ENCODE measurements around the gene TMEM201. TPM values are rescaled to one million over a fixed set of nuclear protein-coding genes. Genes with fewer than 3 reads are reported as not detected.

Gene TMEM201
- total and polyA plus RNA-seq, 2 of the 8 experiments (the other 6 are each of a cell fraction or from before 2014, with no cell fraction given): 8.2 to 27.1 TPM

GRCh38 chr1:9639227-9639626 lies 50.5 kb downstream of the TMEM201 start:
- H3K14ac ChIP-seq (ENCODE audit: insufficient read length): no peak overlapping the region
- no peak overlapping the region for H2AK5ac ChIP-seq (ENCODE audit: low read depth, low read length)
- H3K56ac ChIP-seq (replicated peaks; ENCODE audit: insufficient read length, low read depth, low read length): no peak overlapping the region
- no peaks in the 10 kb centered on the region for H3K27me3 ChIP-seq (replicated peaks in 1 of 4; ENCODE audit: control insufficient read depth in 3 of 4, extremely low read depth in 1 of 4, insufficient read depth in 3 of 4, low read length in 3 of 4)
- no peak overlapping the region for H3K4me3 ChIP-seq (ENCODE audit: extremely low read depth in 1 of 4, insufficient read depth in 2 of 4, low read depth in 3 of 4, low read length in 4 of 4)
- FAIRE-seq (no peak), DNase-seq (ENCODE audit: low read depth in 1 of 2, low spot score in 2 of 2) (no peak)
- no peak overlapping the region for H4K91ac ChIP-seq (replicated peaks; ENCODE audit: insufficient read length, low read length)
- H4K20me1 ChIP-seq (replicated peaks in 1 of 2; ENCODE audit: control insufficient read depth in 1 of 2, insufficient read depth in 2 of 2, low read length in 2 of 2): no peaks in the 10 kb centered on the region
- H2BK120ac ChIP-seq (replicated peaks; ENCODE audit: low read depth, low read length): no peak overlapping the region
- no peaks in the 10 kb centered on the region for H3K79me2 ChIP-seq (ENCODE audit: control insufficient read depth in 1 of 2, insufficient read depth in 2 of 2, low read length in 2 of 2)
- H2BK15ac ChIP-seq (ENCODE audit: low read length): no peak overlapping the region
- WGBS, 2 experiments (ENCODE audit: extremely low coverage in 1 of 2, insufficient coverage in 1 of 2, insufficient read length in 1 of 2, insufficient replicate concordance in 2 of 2, low coverage in 1 of 2, low lambda C conversion rate in 2 of 2, missing lambda C conversion rate in 1 of 2): 80% methylated on average over 6 of the region's 6 CpGs; no CpG with 5 or more reads in 1 of the 2 experiments
- no peak overlapping the region for H3K23ac ChIP-seq (ENCODE audit: insufficient read length)
- H2BK5ac ChIP-seq (ENCODE audit: low read depth, low read length): no peak overlapping the region
- no peak overlapping the region for H2BK20ac ChIP-seq (ENCODE audit: low read length)
- ChIA-PET CTCF (ENCODE audit: partially characterized antibody) (interaction anchor here (0.9 to 1.6 kb wide), 3 partner anchors 8 to 66 kb away, joined by 3 to 7 read pairs (median 6); no protein-coding TSS in a partner anchor), POLR2A (ENCODE audit: partially characterized antibody) (no interaction called here)
- H2BK12ac ChIP-seq (ENCODE audit: low read depth, low read length): no peak overlapping the region
- no peak overlapping the region for H3K4ac ChIP-seq (replicated peaks; ENCODE audit: insufficient read length, low read depth, low read length)
- TF ChIP-seq SIX5 (IDR thresholded peaks at IDR 0.05; ENCODE audit: low read depth, low read length): no peak
- TF ChIP-seq, protein P1, sequence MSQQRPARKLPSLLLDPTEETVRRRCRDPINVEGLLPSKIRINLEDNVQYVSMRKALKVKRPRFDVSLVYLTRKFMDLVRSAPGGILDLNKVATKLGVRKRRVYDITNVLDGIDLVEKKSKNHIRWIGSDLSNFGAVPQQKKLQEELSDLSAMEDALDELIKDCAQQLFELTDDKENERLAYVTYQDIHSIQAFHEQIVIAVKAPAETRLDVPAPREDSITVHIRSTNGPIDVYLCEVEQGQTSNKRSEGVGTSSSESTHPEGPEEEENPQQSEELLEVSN (IDR thresholded peaks at IDR 0.05): no peak
- TF ChIP-seq ATF3 (IDR thresholded peaks at IDR 0.05; ENCODE audit: insufficient read depth, low read depth, low read length): no peak
- TF ChIP-seq CHD2 (IDR thresholded peaks at IDR 0.05; ENCODE audit: low read length): no peak
- H3K36me3 ChIP-seq (ENCODE audit: control insufficient read depth in 2 of 4, insufficient read depth in 4 of 4, low read length in 3 of 4): no peaks in the 10 kb centered on the region
- H4K8ac ChIP-seq (ENCODE audit: extremely low read depth, insufficient read depth, low read length): no peak overlapping the region
- no peaks in the 10 kb centered on the region for H3K23me2 ChIP-seq (ENCODE audit: low read depth, low read length)
- H3K4me2 ChIP-seq (ENCODE audit: insufficient read depth in 1 of 2, low read depth in 2 of 2, low read length in 2 of 2): no peak overlapping the region
- 0 out of 4 replicates have a peak, but pooled peaks cover 0 to 2% of the 10 kb centered on the region in 2 experiments for H3K9me3 ChIP-seq (ENCODE audit: insufficient read depth in 2 of 2, low read depth in 1 of 2, low read length in 1 of 2)
- H3K9ac ChIP-seq (replicated peaks in 1 of 4; ENCODE audit: extremely low read depth in 1 of 4, low read depth in 3 of 4, low read length in 3 of 4): no peak overlapping the region
- no peak overlapping the region for H3K18ac ChIP-seq (ENCODE audit: extremely low read depth, low read length)
- H3K4me1 ChIP-seq (replicated peaks in 1 of 4; ENCODE audit: control insufficient read depth in 3 of 4, insufficient read depth in 4 of 4, low read length in 3 of 4): no peaks in the 10 kb centered on the region
- no peak overlapping the region for H2AFZ ChIP-seq (ENCODE audit: low read length)
- H3K27ac ChIP-seq (ENCODE audit: low read depth, low read length): no peak overlapping the region
- no peaks in the 10 kb centered on the region for H3K79me1 ChIP-seq (ENCODE audit: low read depth, low read length)
- no peak overlapping the region for H4K5ac ChIP-seq (ENCODE audit: insufficient read length, low read depth, low read length)
